ENCODE data around the gene EPAS1.

EPAS1 gene

GRCh38 chr2:46416739-46417403 is 119.7 kb downstream of the EPAS1 start:
- Histone ChIP-seq H3K36me3 (peaks cover 0 to 6% (median 0%) of the 10 kb centered on the region in 3 donors), H3K27me3 (no peaks in the 10 kb centered on the region), H3K4me1 (no peaks in the 10 kb centered on the region), H3K9me3 (peaks cover 0 to 13% (median 7%) of the 10 kb centered on the region in 3 donors), H3K4me3 (no peak overlapping the region), H3K27ac (no peak overlapping the region)
- DNase-seq, result no peak
- TF ChIP-seq, protein P1, sequence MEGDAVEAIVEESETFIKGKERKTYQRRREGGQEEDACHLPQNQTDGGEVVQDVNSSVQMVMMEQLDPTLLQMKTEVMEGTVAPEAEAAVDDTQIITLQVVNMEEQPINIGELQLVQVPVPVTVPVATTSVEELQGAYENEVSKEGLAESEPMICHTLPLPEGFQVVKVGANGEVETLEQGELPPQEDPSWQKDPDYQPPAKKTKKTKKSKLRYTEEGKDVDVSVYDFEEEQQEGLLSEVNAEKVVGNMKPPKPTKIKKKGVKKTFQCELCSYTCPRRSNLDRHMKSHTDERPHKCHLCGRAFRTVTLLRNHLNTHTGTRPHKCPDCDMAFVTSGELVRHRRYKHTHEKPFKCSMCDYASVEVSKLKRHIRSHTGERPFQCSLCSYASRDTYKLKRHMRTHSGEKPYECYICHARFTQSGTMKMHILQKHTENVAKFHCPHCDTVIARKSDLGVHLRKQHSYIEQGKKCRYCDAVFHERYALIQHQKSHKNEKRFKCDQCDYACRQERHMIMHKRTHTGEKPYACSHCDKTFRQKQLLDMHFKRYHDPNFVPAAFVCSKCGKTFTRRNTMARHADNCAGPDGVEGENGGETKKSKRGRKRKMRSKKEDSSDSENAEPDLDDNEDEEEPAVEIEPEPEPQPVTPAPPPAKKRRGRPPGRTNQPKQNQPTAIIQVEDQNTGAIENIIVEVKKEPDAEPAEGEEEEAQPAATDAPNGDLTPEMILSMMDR (IDR thresholded peaks at IDR 0.05), result no peak
- intact Hi-C loops (cut with DNase I; ENCODE audit: low total_unique reads), result no loop called here

- DNase-seq, result no peak
- Histone ChIP-seq H3K27me3 (no peaks in the 10 kb centered on the region), H3K9me3 (peaks cover 0 to 10% (median 7%) of the 10 kb centered on the region in 3 donors), H3K36me3 (peaks cover 0 to 6% (median 0%) of the 10 kb centered on the region in 3 donors), H3K4me1 (no peaks in the 10 kb centered on the region), H3K4me3 (no peak overlapping the region), H3K27ac (no peak overlapping the region)
- TF ChIP-seq, protein P1 (IDR thresholded peaks at IDR 0.05), result no peak
- intact Hi-C loops (cut with DNase I; ENCODE audit: low total_unique reads), result no loop called here
Measured at GRCh38 chr2:46420945-46421344, 123.7 kb downstream of the EPAS1 start.

- Histone ChIP-seq H3K27ac (no peak overlapping the region), H3K9me3 (peaks cover 0 to 8% (median 5%) of the 10 kb centered on the region in 3 donors), H3K36me3 (peaks cover 0 to 2% (median 0%) of the 10 kb centered on the region in 3 donors), H3K27me3 (no peaks in the 10 kb centered on the region), H3K4me1 (no peaks in the 10 kb centered on the region), H3K4me3 (no peak overlapping the region)
- no peak for DNase-seq
- TF ChIP-seq, protein P1 (IDR thresholded peaks at IDR 0.05), result no peak
- intact Hi-C loops (cut with DNase I; ENCODE audit: low total_unique reads), result no loop called here
Measured at GRCh38 chr2:46421361-46421760, 124.2 kb downstream of the EPAS1 start.

DNA sequence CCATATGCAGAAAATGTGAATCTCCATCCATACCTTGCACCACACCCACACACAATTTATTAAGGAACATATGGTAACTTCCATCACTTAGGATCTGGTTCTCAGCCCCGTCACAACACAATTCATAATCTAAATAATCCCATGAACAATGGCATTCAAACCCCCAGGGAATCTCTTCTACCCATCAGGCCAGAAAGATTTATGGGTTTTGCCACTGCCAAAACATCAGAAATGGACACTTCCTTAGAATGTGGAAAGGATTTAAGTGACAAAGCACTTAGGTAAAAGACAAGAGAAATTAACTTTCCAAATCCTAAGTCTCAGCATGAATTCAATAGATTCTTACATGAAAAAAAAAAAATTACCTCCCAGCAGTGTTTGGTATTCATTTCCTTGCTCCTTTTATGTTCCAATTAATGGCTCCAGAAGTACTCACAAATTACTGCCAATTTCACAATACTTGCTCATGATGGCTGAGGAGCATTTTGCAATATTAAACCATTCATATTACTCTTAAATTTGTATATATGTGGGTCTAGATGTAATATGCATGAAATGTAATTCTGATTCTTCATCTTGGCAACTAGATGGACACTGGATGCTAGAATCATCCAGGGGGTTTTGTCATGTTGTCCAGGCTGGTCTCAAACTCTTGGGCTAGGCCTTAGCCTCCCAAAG is 125.6 kb downstream of the EPAS1 start:
- TF ChIP-seq, protein P1 (IDR thresholded peaks at IDR 0.05), result no peak
- no peaks in the 10 kb centered on the region for H3K27me3 ChIP-seq
- H3K4me3 ChIP-seq, result no peak overlapping the region
- no peak overlapping the region for H3K27ac ChIP-seq
- no peak for DNase-seq
- H3K4me1 ChIP-seq, result no peaks in the 10 kb centered on the region
- H3K9me3 ChIP-seq, result peaks cover 0 to under 1% (median 0%) of the 10 kb centered on the region in 3 donors
- H3K36me3 ChIP-seq, result no peaks in the 10 kb centered on the region
- intact Hi-C loops (cut with DNase I; ENCODE audit: low total_unique reads), result no loop called here

DNA sequence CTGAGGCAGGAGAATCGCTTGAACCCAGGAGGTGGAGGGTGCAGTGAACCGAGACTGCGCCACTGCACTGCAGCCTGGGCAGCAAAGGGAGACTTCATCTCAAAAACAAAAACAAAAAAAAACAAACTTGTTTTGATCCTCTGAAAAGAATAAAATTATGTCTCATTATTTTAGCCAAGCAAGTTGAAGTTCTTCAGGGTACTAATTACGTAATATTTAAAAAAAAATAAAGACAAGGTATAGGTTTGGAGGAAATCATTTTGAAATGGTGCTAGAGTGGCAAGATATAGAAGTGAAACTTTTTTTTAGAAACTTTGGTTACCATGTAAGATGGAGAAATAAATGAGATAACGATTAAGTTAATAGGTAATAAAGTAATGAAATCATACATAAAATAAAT is 127.7 kb downstream of the EPAS1 start:
- Histone ChIP-seq H3K4me1 (no peaks in the 10 kb centered on the region), H3K36me3 (no peaks in the 10 kb centered on the region), H3K27me3 (no peaks in the 10 kb centered on the region), H3K27ac (no peak overlapping the region), H3K4me3 (no peak overlapping the region), H3K9me3 (no peaks in the 10 kb centered on the region)
- no peak for DNase-seq
- intact Hi-C loops (cut with DNase I; ENCODE audit: low total_unique reads), result no loop called here
- TF ChIP-seq, protein P1 (IDR thresholded peaks at IDR 0.05), result no peak

Data from tibial artery (tissue), 4 donors.